Heart right ventricle (tissue), 16 donors: Measurements from ENCODE around the gene PRSS48. TPM values are rescaled to one million over a fixed set of nuclear protein-coding genes. Genes with fewer than 3 reads are reported as not detected.
"Not testable (repeated sequence)": the region's sequence is repeated elsewhere in the genome, so short reads cannot be mapped to it uniquely, and the experiment has no call there.

Experiments
- ATAC-seq, 8 donors: fragments of 200-7000 bp; cut with Tn5 transposase; one replicate each; pipeline ENCODE4 v1.9.1; 2020; ENCODE audit warnings: mild to moderate bottlenecking in 8 of 8, moderate library complexity in 8 of 8, moderate number of reproducible peaks in 1 of 8
- DNase-seq, 2 donors: peaks; one replicate each; pipeline ENCODE4 v3.0.0-alpha.2; 2020
- H3K27ac ChIP-seq, 10 donors: fragments of 200-600 bp; sonication (generic) in 2 of 10; one replicate each; pipeline versions ENCODE4 v1.5.0 to v1.8.0; 2020 to 2022; ENCODE audit warnings: mild to moderate bottlenecking in 3 of 10
- H3K27me3 ChIP-seq, 7 donors: fragments of 200-600 bp; one replicate each; pipeline ENCODE4 v1.8.0; 2021 to 2022; ENCODE audit warnings: mild to moderate bottlenecking in 2 of 7
- H3K36me3 ChIP-seq, 9 donors: fragments of 200-600 bp; sonication (generic) in 1 of 9; one replicate each; pipeline versions ENCODE4 v1.5.0 to v1.8.0; 2020 to 2022; ENCODE audit warnings: mild to moderate bottlenecking in 2 of 9
- H3K4me1 ChIP-seq, 9 donors: fragments of 200-600 bp; sonication (generic) in 1 of 9; one replicate each; pipeline versions ENCODE4 v1.5.0 to v1.8.0; 2020 to 2022; ENCODE audit warnings: mild to moderate bottlenecking in 4 of 9
- H3K4me3 ChIP-seq, 10 donors: fragments of 200-600 bp; sonication (generic) in 2 of 10; one replicate each; pipeline versions ENCODE4 v1.5.0 to v1.8.0; 2020 to 2022; ENCODE audit warnings: mild to moderate bottlenecking in 7 of 10, moderate library complexity in 2 of 10
- H3K9me3 ChIP-seq, 11 donors: fragments of 200-600 bp in 10 of 11; sonication (generic) in 2 of 11; one replicate each; pipeline versions ENCODE4 v1.5.0 to v1.8.0; 2013 to 2022; ENCODE audit warnings: mild to moderate bottlenecking in 2 of 11, control low read depth in 1 of 11, moderate library complexity in 1 of 11
- CTCF ChIP-seq, 9 donors: fragments of 200-600 bp; sonication (generic) in 2 of 9; IDR thresholded peaks; one replicate each; pipeline versions ENCODE4 v1.5.0 to v1.8.0; 2021 to 2022; ENCODE audit warnings: antibody characterized with exemption in 9 of 9, mild to moderate bottlenecking in 5 of 9, moderate library complexity in 1 of 9
- WGBS, 2 donors: extraction: QIAGEN DNeasy Blood & Tissue Kit; methylation state at CpG; one replicate each; pipeline ENCODE4 v1.1.7; 2013; ENCODE audit warnings: inconsistent platforms in 1 of 2; 5-methylcytosine and 5-hydroxymethylcytosine counted together
- intact Hi-C, 10 donors: fragments of 100-400 bp; cut with DNase I; formaldehyde crosslinking; loops; one replicate each; pipeline versions ENCODE4 v1.11.1 to v1.14.2; 2022
- polyA plus RNA-seq, 2 donors: library from polyadenylated mRNA; stranded (reverse); fragments of 200-250 nt; gene quantifications; one replicate each; pipeline ENCODE4 v1.2.3, GENCODE V29; 2013
- total RNA-seq, 10 donors: library from RNA; stranded (reverse); fragmentation: NEBNext Ultra II Directional in 3 of 10; extraction: Animal tissue kit (Norgen Biotek cat#: 25700) in 3 of 10; gene quantifications; one replicate each; pipeline versions ENCODE4 v1.2.1 to v1.2.4, GENCODE V29; 2021 to 2023
- donor health status: Arrhythmogenic right ventricular cardiomyopathy.
- donor health status: ischemic (EF 13 %, LVEDD 7.1; RV severe dilation, severe dysfunction).
- donor health status: healthy with polysubstance abuse.
- donor health status: DM: no; HTN: yes; CAD: no.
- donor health status: DM: no; HTN: no; CAD: no.
- donor health status: ischemic (EF 25% LVEDD 6.9; RV normal size, moderate dysfunction).
- donor health status: ischemic (EF 25% LVEDD 5.7; RV mildly dilated, moderate dysfunction).
- donor health status: healthy.
- donor health status: DM: yes; HTN: yes; CAD: no.
- donor health status: Ischemic cardiomyopathy.
- donor health status: ischemic (EF 35%, LVEDD 5.7; RV mildly dilated, moderate dysfunction).
- donor health status: nonischemic (EF 11% LVEDD 7.7; RV severe dilation, severe dysfunction).
- donor health status: DM: yes; HTN: yes; CAD: no.
- donor health status: PGD.
- donor health status: ischemic (EF 29% LVEDD 5.4; RV normal size, mild dysfunction).
- donor health status: nonischemic (EF 23%, LVEDD 6.1; RV moderate dilation, normal function).

PRSS48 gene
- total and polyA plus RNA-seq, 12 donors = not detected

- Histone ChIP-seq H3K36me3 (no peaks in the 10 kb centered on the region), H3K4me3 (no peak overlapping the region), H3K27ac (no peak overlapping the region), H3K27me3 (no peaks in the 10 kb centered on the region), H3K4me1 (peaks cover 0 to 49% (median 12%) of the 10 kb centered on the region in 9 donors), H3K9me3 (no peaks in the 10 kb centered on the region)
- no peak for TF ChIP-seq CTCF (IDR thresholded peaks at IDR 0.05)
- ATAC-seq = peak in 3 of 8 donors; percentile 12 to 44 (median 30)
- 15 to 20% methylated on average over 2 of the region's 2 CpGs for WGBS, 2 donors
- DNase-seq = no peak
- intact Hi-C loops = no loop called here
These were observed 25.2 kb upstream of the PRSS48 start for GRCh38 chr4:151251603-151252304.

- peaks cover 0 to 60% (median 21%) of the 10 kb centered on the region in 9 donors for H3K4me1 ChIP-seq
- H3K27me3 ChIP-seq, DNase-seq, H3K27ac ChIP-seq, intact Hi-C loops, H3K36me3 ChIP-seq, ATAC-seq, H3K4me3 ChIP-seq, H3K9me3 ChIP-seq: not testable (repeated sequence)
- WGBS, 2 donors = 98% methylated on average over 14 to 17 of the region's 28 CpGs
These were observed 21.7 kb upstream of the PRSS48 start for GRCh38 chr4:151255226-151255625.

DNA sequence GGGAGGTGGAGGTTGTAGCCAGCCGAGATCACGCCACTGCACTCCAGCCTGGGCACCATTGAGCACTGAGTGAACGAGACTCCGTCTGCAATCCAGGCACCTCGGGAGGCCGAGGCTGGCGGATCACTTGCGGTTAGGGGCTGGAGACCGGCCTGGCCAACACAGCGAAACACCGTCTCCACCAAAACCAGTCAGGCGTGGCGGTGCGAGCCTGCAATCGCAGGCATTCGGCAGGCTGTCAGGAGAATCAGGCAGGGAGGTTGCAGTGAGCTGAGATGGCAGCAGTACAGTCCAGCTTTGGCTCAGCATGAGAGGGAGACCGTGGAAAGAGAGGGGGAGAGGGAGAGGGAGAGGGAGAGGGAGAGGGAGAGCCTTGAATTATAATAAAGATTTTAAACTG, 21.3 kb upstream of the PRSS48 start:
- H3K4me3 ChIP-seq, H3K27me3 ChIP-seq, intact Hi-C loops, H3K9me3 ChIP-seq, H3K36me3 ChIP-seq, H3K27ac ChIP-seq, ATAC-seq: not testable (repeated sequence)
- peaks cover 0 to 56% (median 21%) of the 10 kb centered on the region in 9 donors for H3K4me1 ChIP-seq
- DNase-seq = peak in 1 of 2 donors; percentile 16
- WGBS, 2 donors = 86 to 93% methylated on average over 12 to 15 of the region's 17 CpGs

- intact Hi-C loops = no loop called here
- Histone ChIP-seq H3K27me3 (no peaks in the 10 kb centered on the region), H3K4me3 (no peak overlapping the region), H3K9me3 (no peaks in the 10 kb centered on the region), H3K36me3 (no peaks in the 10 kb centered on the region), H3K27ac (peak overlapping the region in 2 of 10 donors; percentile 1 to 39), H3K4me1 (peaks cover 0 to 52% (median 22%) of the 10 kb centered on the region in 9 donors)
- ATAC-seq (no peak), DNase-seq (no peak)
- no peak for TF ChIP-seq CTCF (IDR thresholded peaks at IDR 0.05)
- 74 to 77% methylated on average over 2 of the region's 2 CpGs for WGBS, 2 donors
These were observed 20.8 kb upstream of the PRSS48 start for GRCh38 chr4:151256134-151256533.

- WGBS, 2 donors = 63 to 86% methylated on average over 4 of the region's 4 CpGs
- DNase-seq = no peak
- no peaks in the 10 kb centered on the region for H3K27me3 ChIP-seq
- TF ChIP-seq CTCF (IDR thresholded peaks at IDR 0.05) = no peak
- ATAC-seq = peak in 6 of 8 donors; percentile 56 to 72 (median 65)
- no peaks in the 10 kb centered on the region for H3K9me3 ChIP-seq
- H3K4me1 ChIP-seq = peaks cover 0 to 52% (median 26%) of the 10 kb centered on the region in 9 donors
- no peaks in the 10 kb centered on the region for H3K36me3 ChIP-seq
- H3K27ac ChIP-seq = peak overlapping the region in 5 of 10 donors; percentile 2 to 64 (median 46)
- H3K4me3 ChIP-seq = no peak overlapping the region
- intact Hi-C loops = no loop called here
These were observed 19.3 kb upstream of the PRSS48 start for GRCh38 chr4:151257704-151258103.
